Mesodermal cell (in vitro differentiated cells): ENCODE results near the gene MRTFA.
A peak's percentile ranks its signal among the peaks of the same experiment; 100 is the strongest.

ENCODE experiments used
- H3K27ac ChIP-seq: 2 replicates; pipeline ENCODE4 v1.7.0; 2013; ENCODE audit warnings: mild to moderate bottlenecking, low read depth, low read length, moderate library complexity; ENCODE audit not compliant: severe bottlenecking
- H3K36me3 ChIP-seq: 2 replicates; pipeline ENCODE4 v1.7.1; 2013; ENCODE audit warnings: mild to moderate bottlenecking, low read length, moderate library complexity; ENCODE audit not compliant: control insufficient read depth, insufficient read depth
- H3K4me1 ChIP-seq: one replicate; pipeline ENCODE4 v1.7.1; 2013; ENCODE audit warnings: mild to moderate bottlenecking, low read length; ENCODE audit not compliant: insufficient read depth, control insufficient read depth, poor library complexity, severe bottlenecking
- H3K4me3 ChIP-seq: 2 replicates; pipeline ENCODE4 v1.7.0; 2013; ENCODE audit warnings: low read length, control low read depth, mild to moderate bottlenecking; ENCODE audit not compliant: insufficient read depth, poor library complexity, severe bottlenecking; ENCODE audit errors: extremely low read depth
- H3K9me3 ChIP-seq: 2 replicates; pipeline ENCODE4 v1.7.1; 2013; ENCODE audit warnings: mild to moderate bottlenecking, low read length, moderate library complexity; ENCODE audit not compliant: control insufficient read depth
- WGBS, 2 experiments: methylation state at CpG; one replicate each; pipeline ENCODE4 v1.1.5; 2013; ENCODE audit warnings: missing lambda C conversion rate in 2 of 2; ENCODE audit not compliant: insufficient coverage in 2 of 2; 5-methylcytosine and 5-hydroxymethylcytosine counted together

The MRTFA gene

GRCh38 chr22:40491990-40492631 is 144.4 kb downstream of the MRTFA start:
- peaks cover 23% of the 10 kb centered on the region for H3K4me1 ChIP-seq
- no peaks in the 10 kb centered on the region for H3K9me3 ChIP-seq
- H3K27ac ChIP-seq, result peak overlapping the region; percentile 66
- WGBS, 2 experiments, result 67 to 87% methylated on average over 3 to 5 of the region's 5 CpGs
- peaks cover 47% of the 10 kb centered on the region for H3K36me3 ChIP-seq
- H3K4me3 ChIP-seq, result no peak overlapping the region

DNA sequence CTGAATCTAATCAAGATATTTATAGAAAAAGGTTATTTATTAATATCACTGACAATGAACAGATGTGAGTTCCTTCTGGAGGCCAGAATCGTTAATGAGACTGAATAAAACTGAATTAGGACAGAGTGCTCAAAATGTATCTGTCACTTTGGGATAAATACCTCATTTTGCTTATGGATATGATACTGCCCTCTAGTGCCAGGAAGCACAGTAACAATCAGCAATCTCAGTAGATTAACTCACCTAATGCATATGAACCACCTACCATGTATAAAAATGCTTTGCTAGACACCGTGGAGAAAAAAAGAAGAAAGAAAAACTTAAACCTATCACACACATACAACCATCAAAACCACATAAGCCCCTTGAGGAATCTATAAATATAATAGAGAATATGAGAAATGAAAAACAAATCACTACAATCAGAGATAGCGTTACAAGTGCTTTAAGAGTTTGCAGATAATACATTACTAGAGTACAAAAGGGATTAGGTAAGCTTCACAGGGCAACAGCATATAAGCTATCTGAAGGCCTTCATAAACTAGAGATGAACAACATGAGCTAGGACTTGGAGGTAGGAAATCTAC is 148.8 kb downstream of the MRTFA start:
- Histone ChIP-seq H3K9me3 (no peaks in the 10 kb centered on the region), H3K4me1 (peaks cover 14% of the 10 kb centered on the region)
- WGBS, 2 experiments, result 29 to 50% methylated on average over 1 of the region's 3 CpGs

DNA sequence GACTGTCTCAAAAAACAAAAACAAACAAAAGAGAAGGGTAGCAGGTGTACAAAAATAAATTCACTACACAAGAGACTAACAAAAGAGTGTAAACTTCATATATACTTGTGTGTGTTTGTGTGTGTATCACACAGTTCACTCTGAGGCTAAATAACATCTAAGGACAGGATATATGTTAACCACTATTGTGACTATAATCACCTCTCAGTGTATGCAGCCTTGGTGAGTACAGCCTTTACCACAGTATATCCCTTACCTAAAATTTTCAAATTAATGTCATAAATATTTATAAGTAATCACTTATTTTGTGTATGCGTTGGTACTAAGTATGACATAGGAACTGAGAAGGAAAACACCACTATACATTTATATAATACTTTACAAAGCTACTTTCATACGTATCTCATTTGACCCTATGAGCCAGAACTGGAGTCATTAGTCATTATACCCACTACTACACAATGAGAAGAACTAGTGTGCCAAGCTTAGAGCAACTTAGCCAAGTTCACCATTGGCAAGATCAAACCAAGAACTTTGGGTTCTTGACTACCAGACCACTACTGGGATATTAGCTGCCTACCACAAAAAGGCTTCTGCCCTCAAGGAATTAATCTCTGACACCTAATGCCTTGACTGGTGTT is 149.4 kb downstream of the MRTFA start:
- Histone ChIP-seq H3K36me3 (peaks cover 62% of the 10 kb centered on the region), H3K9me3 (no peaks in the 10 kb centered on the region), H3K27ac (no peak overlapping the region), H3K4me1 (peaks cover 12% of the 10 kb centered on the region), H3K4me3 (no peak overlapping the region)
- WGBS, 2 experiments, result 100% methylated on average over 1 of the region's 2 CpGs

More for the DNA sequence above, 148.8 kb downstream of the MRTFA start:
- H3K4me3 ChIP-seq, result no peak overlapping the region
- H3K36me3 ChIP-seq, result peaks cover 57% of the 10 kb centered on the region
- no peak overlapping the region for H3K27ac ChIP-seq

DNA sequence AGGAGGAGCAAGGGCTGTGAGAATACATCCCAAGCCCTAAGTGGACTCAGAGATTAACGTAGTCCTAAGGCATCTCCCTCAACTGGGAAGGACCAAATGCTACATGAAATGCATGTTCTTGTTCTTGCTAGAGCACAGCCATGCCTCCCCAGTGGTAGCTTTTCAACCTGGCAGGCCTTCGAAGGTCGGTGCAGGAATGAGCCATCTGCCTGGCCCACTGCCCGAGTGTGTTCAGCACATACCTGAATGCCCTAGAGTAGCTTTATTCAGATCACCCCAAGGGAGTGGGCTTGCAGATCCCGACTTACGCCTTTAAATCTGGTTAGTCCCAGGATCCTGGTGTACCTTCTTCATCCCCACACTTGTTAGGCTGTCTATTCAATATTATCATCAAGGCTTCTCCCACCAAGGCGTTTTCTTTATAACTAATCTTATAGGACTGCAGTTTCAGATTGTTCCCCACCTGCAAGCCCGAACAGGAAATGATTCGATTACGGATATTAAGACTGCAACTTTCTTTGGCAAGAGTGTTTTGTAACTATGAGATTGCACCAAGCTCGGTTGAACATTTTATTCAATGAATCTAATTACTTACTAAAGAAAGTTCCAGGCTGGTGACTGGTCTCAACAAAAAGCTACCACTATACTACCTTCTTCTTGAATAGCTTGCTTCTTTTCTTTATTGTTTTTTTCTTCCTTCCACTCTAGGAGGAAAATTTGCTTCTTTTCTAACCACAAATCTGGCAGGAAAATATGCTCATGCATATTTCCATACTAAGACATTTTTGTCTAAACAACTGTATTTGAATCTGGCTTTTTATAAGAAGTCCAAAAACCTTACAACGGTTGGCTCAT is 150.5 kb downstream of the MRTFA start:
- H3K27ac ChIP-seq, result no peak overlapping the region
- no peak overlapping the region for H3K4me3 ChIP-seq
- peaks cover 4% of the 10 kb centered on the region for H3K4me1 ChIP-seq
- H3K9me3 ChIP-seq, result no peaks in the 10 kb centered on the region
- 98% methylated on average over 9 to 12 of the region's 12 CpGs for WGBS, 2 experiments
- peaks cover 59% of the 10 kb centered on the region for H3K36me3 ChIP-seq

- 76 to 96% methylated on average over 3 to 4 of the region's 7 CpGs for WGBS, 2 experiments
- H3K36me3 ChIP-seq, result peaks cover 52% of the 10 kb centered on the region
- H3K4me1 ChIP-seq, result peaks cover 4% of the 10 kb centered on the region
- H3K27ac ChIP-seq, result no peak overlapping the region
- H3K9me3 ChIP-seq, result no peaks in the 10 kb centered on the region
- H3K4me3 ChIP-seq, result no peak overlapping the region
Measured at GRCh38 chr22:40484906-40485669, 151.4 kb downstream of the MRTFA start.

GRCh38 chr22:40482886-40483285 is 153.6 kb downstream of the MRTFA start:
- no peak overlapping the region for H3K27ac ChIP-seq
- 86 to 96% methylated on average over 3 to 4 of the region's 5 CpGs for whole genome bisulfite sequencing, 2 experiments
- H3K4me3 ChIP-seq, result no peak overlapping the region
- H3K36me3 ChIP-seq, result peaks cover 47% of the 10 kb centered on the region
- no peaks in the 10 kb centered on the region for H3K9me3 ChIP-seq
- peaks cover 20% of the 10 kb centered on the region for H3K4me1 ChIP-seq

DNA sequence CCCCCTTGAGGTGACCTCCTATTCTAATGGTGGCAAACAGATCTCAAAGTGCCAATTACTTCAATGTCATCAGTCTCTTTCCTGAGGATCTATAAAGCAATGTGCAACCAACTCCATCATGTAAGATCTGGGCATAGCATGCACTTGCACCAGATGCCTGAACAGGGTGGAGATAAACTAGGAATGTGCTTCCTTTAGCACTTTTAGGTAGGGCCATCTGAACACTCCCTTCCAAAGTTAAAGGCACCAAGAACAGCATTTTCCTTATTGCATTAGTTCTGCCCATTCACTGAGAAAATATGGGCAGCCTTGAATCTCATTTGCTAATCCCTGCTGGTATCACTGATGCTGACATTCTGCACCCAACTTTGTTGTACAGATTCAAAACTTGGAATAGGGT is 154.1 kb downstream of the MRTFA start:
- Histone ChIP-seq H3K36me3 (peaks cover 47% of the 10 kb centered on the region), H3K4me3 (no peak overlapping the region), H3K4me1 (peaks cover 24% of the 10 kb centered on the region), H3K27ac (no peak overlapping the region), H3K9me3 (no peaks in the 10 kb centered on the region)

GRCh38 chr22:40480996-40481395 is 155.5 kb downstream of the MRTFA start:
- 85% methylated on average over 2 of the region's 5 CpGs; no CpG with 5 or more reads in 1 of the 2 experiments for WGBS, 2 experiments
- Histone ChIP-seq H3K36me3 (peaks cover 43% of the 10 kb centered on the region), H3K4me3 (no peak overlapping the region), H3K9me3 (no peaks in the 10 kb centered on the region), H3K4me1 (peaks cover 26% of the 10 kb centered on the region), H3K27ac (peak overlapping the region; percentile 62)

- Histone ChIP-seq H3K27ac (no peak overlapping the region), H3K4me1 (peaks cover 26% of the 10 kb centered on the region)
Measured at GRCh38 chr22:40479887-40480538, 156.5 kb downstream of the MRTFA start.

More at GRCh38 chr22:40479887-40480538, 156.5 kb downstream of the MRTFA start:
- H3K4me3 ChIP-seq, result no peak overlapping the region
- H3K36me3 ChIP-seq, result peaks cover 39% of the 10 kb centered on the region
- WGBS, 2 experiments, result no CpG with 5 or more reads among the region's 2 CpGs
- H3K9me3 ChIP-seq, result no peaks in the 10 kb centered on the region
